Activated T-helper 1 cell treated with anti-CD3 and anti-CD28 coated beads, Interleukin-12 subunit alpha, Interleukin-12 subunit beta, Interleukin-2, Interleukin-4 antibody, amounts not matched to agents 30 ng/mL and 10 ng/mL and 1 ng/mL, durations not matched to agents 14 hours and 24 hours and 36 hours (primary cell): ENCODE data around the gene RAB22A. TPM values are rescaled to one million over a fixed set of nuclear protein-coding genes. Genes with fewer than 3 reads are reported as not detected.
A peak's percentile ranks its signal among the peaks of the same experiment; 100 is the strongest.

Experiments
- DNase-seq: peaks from one replicate; pipeline ENCODE4 v3.0.0; 2021; ENCODE audit warnings: low spot score
- H3K27ac Mint-ChIP-seq: one replicate; pipeline ENCODE4 v1.8.0; 2021; ENCODE audit warnings: mild to moderate bottlenecking, mixed read lengths
- H3K27me3 Mint-ChIP-seq: one replicate; pipeline ENCODE4 v1.8.0; 2022; ENCODE audit warnings: mild to moderate bottlenecking, moderate library complexity, mixed read lengths; ENCODE audit not compliant: insufficient read depth
- H3K36me3 Mint-ChIP-seq: one replicate; pipeline ENCODE4 v1.8.0; 2021; ENCODE audit warnings: low read depth, mixed read lengths
- H3K4me1 Mint-ChIP-seq: one replicate; pipeline ENCODE4 v1.8.0; 2021; ENCODE audit warnings: low read depth, mixed read lengths
- H3K4me3 Mint-ChIP-seq: one replicate; pipeline ENCODE4 v1.8.0; 2021; ENCODE audit warnings: mild to moderate bottlenecking, moderate library complexity, mixed read lengths
- H3K9me3 Mint-ChIP-seq: one replicate; pipeline ENCODE4 v1.8.0; 2021; ENCODE audit warnings: mixed read lengths
- intact Hi-C: fragments of 100-400 bp; cut with micrococcal nuclease; formaldehyde crosslinking; loops from one replicate; pipeline ENCODE4 v1.15.1; 2024
- total RNA-seq: library from RNA; stranded (reverse); gene quantifications from 2 replicates; pipeline ENCODE4 v1.2.3, GENCODE V29; 2022

The RAB22A gene
- 16.9 and 19.2 TPM in 2 replicates for total RNA-seq

- Mint-ChIP-seq H3K36me3 (peaks cover 35% of the 10 kb centered on the region), H3K4me3 (peak within 1 kb of the TSS; percentile 95)
- intact Hi-C loops, result loop anchor here (1.0 to 5.0 kb wide), 8 partner anchors 57 to 917 kb away; partner anchors contain the start of genes ATP5F1E, VAPB and ZNF831
Measured at GRCh38 chr20:58309591-58310290, at the start of gene RAB22A. RAB22A (plus strand) TSS chr20:58309715; CDS start chr20:58309977, 262 bp downstream.

GRCh38 chr20:58260006-58260405, 49.5 kb upstream of the RAB22A start:
- Mint-ChIP-seq H3K4me3 (no peak overlapping the region), H3K27me3 (no peaks in the 10 kb centered on the region), H3K27ac (no peak overlapping the region), H3K9me3 (no peaks in the 10 kb centered on the region), H3K4me1 (peaks cover 28% of the 10 kb centered on the region), H3K36me3 (peaks cover 17% of the 10 kb centered on the region)
- DNase-seq, result no peak
- intact Hi-C loops, result no loop called here

More at GRCh38 chr20:58309591-58310290, at the start of gene RAB22A:
- Mint-ChIP-seq H3K27me3 (no peaks in the 10 kb centered on the region), H3K9me3 (no peaks in the 10 kb centered on the region), H3K27ac (peak within 1 kb of the TSS; percentile 94), H3K4me1 (peaks cover 63% of the 10 kb centered on the region)
- peak; percentile 79 for DNase-seq

- no peaks in the 10 kb centered on the region for H3K27me3 Mint-ChIP-seq
- no peak for DNase-seq
- intact Hi-C loops, result no loop called here
Measured at GRCh38 chr20:58261660-58262059, 47.9 kb upstream of the RAB22A start.

GRCh38 chr20:58264271-58264670, 45.2 kb upstream of the RAB22A start:
- H3K4me1 Mint-ChIP-seq, result peaks cover 31% of the 10 kb centered on the region
- intact Hi-C loops, result no loop called here
- H3K9me3 Mint-ChIP-seq, result no peaks in the 10 kb centered on the region

More at GRCh38 chr20:58261660-58262059, 47.9 kb upstream of the RAB22A start:
- no peaks in the 10 kb centered on the region for H3K9me3 Mint-ChIP-seq
- H3K4me1 Mint-ChIP-seq, result peaks cover 20% of the 10 kb centered on the region
- peaks cover 15% of the 10 kb centered on the region for H3K36me3 Mint-ChIP-seq
- no peak overlapping the region for H3K4me3 Mint-ChIP-seq
- no peak overlapping the region for H3K27ac Mint-ChIP-seq

GRCh38 chr20:58267389-58268215, 41.9 kb upstream of the RAB22A start:
- H3K27ac Mint-ChIP-seq, result peak overlapping the region; percentile 74
- peaks cover 43% of the 10 kb centered on the region for H3K4me1 Mint-ChIP-seq
- H3K4me3 Mint-ChIP-seq, result no peak overlapping the region
- peaks cover 37% of the 10 kb centered on the region for H3K36me3 Mint-ChIP-seq
- H3K9me3 Mint-ChIP-seq, result no peaks in the 10 kb centered on the region
- DNase-seq, result no peak
- no peaks in the 10 kb centered on the region for H3K27me3 Mint-ChIP-seq
- intact Hi-C loops, result loop anchor here (2.0 kb wide), 1 partner anchor 15 kb away; no protein-coding TSS in a partner anchor

More at GRCh38 chr20:58264271-58264670, 45.2 kb upstream of the RAB22A start:
- Mint-ChIP-seq H3K4me3 (no peak overlapping the region), H3K27ac (no peak overlapping the region), H3K27me3 (no peaks in the 10 kb centered on the region), H3K36me3 (peaks cover 23% of the 10 kb centered on the region)
- DNase-seq, result no peak

- Mint-ChIP-seq H3K4me1 (peaks cover 46% of the 10 kb centered on the region), H3K27me3 (no peaks in the 10 kb centered on the region), H3K27ac (peak overlapping the region; percentile 65), H3K36me3 (peaks cover 37% of the 10 kb centered on the region), H3K4me3 (peak overlapping the region; percentile 6), H3K9me3 (no peaks in the 10 kb centered on the region)
- intact Hi-C loops, result no loop called here
- DNase-seq, result no peak
Measured at GRCh38 chr20:58268421-58268821, 41.1 kb upstream of the RAB22A start.

GRCh38 chr20:58268936-58269619, 40.4 kb upstream of the RAB22A start:
- peaks cover 50% of the 10 kb centered on the region for H3K4me1 Mint-ChIP-seq
- peaks cover 3% of the 10 kb centered on the region for H3K9me3 Mint-ChIP-seq
- DNase-seq, result no peak
- no peaks in the 10 kb centered on the region for H3K27me3 Mint-ChIP-seq
- peaks cover 42% of the 10 kb centered on the region for H3K36me3 Mint-ChIP-seq
- peak overlapping the region; percentile 65 for H3K27ac Mint-ChIP-seq
- intact Hi-C loops, result no loop called here
- H3K4me3 Mint-ChIP-seq, result peak overlapping the region; percentile 12

- Mint-ChIP-seq H3K9me3 (peaks cover 13% of the 10 kb centered on the region), H3K27ac (peak overlapping the region; percentile 70), H3K27me3 (no peaks in the 10 kb centered on the region), H3K36me3 (peaks cover 52% of the 10 kb centered on the region), H3K4me3 (no peak overlapping the region), H3K4me1 (peaks cover 50% of the 10 kb centered on the region)
- intact Hi-C loops, result loop anchor here (1.0 kb wide), 1 partner anchor 35 kb away; no protein-coding TSS in a partner anchor
- DNase-seq, result no peak
Measured at GRCh38 chr20:58271606-58272351, 37.7 kb upstream of the RAB22A start.

GRCh38 chr20:58274384-58274783, 35.1 kb upstream of the RAB22A start:
- Mint-ChIP-seq H3K4me1 (peaks cover 29% of the 10 kb centered on the region), H3K9me3 (peaks cover 13% of the 10 kb centered on the region), H3K36me3 (peaks cover 39% of the 10 kb centered on the region), H3K27ac (no peak overlapping the region), H3K27me3 (no peaks in the 10 kb centered on the region), H3K4me3 (no peak overlapping the region)
- intact Hi-C loops, result no loop called here
- no peak for DNase-seq

- peaks cover 32% of the 10 kb centered on the region for H3K36me3 Mint-ChIP-seq
- no peak overlapping the region for H3K27ac Mint-ChIP-seq
- no peaks in the 10 kb centered on the region for H3K27me3 Mint-ChIP-seq
- H3K9me3 Mint-ChIP-seq, result peaks cover 13% of the 10 kb centered on the region
- intact Hi-C loops, result no loop called here
- DNase-seq, result no peak
- peaks cover 11% of the 10 kb centered on the region for H3K4me1 Mint-ChIP-seq
- H3K4me3 Mint-ChIP-seq, result no peak overlapping the region
Measured at GRCh38 chr20:58277107-58277506, 32.4 kb upstream of the RAB22A start.

- Mint-ChIP-seq H3K4me1 (peaks cover 15% of the 10 kb centered on the region), H3K27me3 (no peaks in the 10 kb centered on the region), H3K27ac (no peak overlapping the region), H3K36me3 (peaks cover 30% of the 10 kb centered on the region), H3K9me3 (peaks cover 13% of the 10 kb centered on the region), H3K4me3 (no peak overlapping the region)
- DNase-seq, result no peak
- intact Hi-C loops, result no loop called here
Measured at GRCh38 chr20:58277578-58278472, 31.7 kb upstream of the RAB22A start.
